GM18870 (cell line): Measurements from ENCODE around the gene TRAF3.

Experiments used
- ATAC-seq: cut with Tn5 transposase; IDR thresholded peaks from one replicate; pipeline ENCODE4 v1.9.1; 2021; ENCODE audit warnings: moderate library complexity; ENCODE audit not compliant: unreplicated experiment

TRAF3 gene

DNA sequence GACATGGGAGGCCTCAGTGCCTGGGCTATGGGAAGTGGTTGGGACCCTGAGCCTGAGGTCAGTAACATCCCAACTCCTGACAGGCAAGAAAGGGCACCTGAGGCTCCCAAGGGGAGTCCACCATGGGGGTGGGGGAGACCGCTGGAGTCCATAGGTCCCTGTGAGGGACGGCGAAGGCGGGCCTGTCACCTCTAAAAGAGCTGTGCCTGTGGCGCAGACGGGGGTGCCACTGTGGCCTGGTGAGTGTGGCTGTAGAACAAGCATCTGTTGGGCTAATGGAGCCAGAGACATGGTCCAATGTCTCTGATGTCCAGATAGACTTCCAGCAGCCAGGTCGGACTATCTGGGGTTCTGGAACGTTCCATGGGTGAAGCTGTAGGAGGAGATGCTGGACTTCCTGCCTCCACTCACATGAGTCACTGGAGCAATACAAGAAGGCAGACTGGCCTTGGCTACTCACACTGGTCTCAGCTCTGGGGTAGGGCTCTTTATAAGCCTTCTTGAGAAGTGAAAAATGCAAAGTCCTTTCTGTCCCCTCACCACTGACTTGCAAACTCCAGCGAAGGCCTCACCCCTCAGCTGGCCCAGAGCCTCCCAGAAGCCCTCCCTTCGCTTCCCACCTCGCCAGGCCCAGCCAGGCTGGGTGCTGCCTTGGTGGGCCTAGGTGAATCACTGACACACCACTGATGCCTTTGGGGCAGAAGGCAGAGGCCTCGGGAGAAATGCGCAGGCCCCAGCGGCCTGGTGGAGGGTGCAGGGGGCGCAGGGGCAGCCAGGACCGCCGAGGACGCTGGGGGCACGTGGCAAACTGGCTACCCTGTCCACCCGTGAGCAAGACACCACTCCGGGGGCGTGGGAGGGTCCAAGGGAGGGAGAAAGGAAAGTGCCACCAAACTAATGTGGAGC, 1.1 kb upstream of the TRAF3 start:
- no peak for ATAC-seq

DNA sequence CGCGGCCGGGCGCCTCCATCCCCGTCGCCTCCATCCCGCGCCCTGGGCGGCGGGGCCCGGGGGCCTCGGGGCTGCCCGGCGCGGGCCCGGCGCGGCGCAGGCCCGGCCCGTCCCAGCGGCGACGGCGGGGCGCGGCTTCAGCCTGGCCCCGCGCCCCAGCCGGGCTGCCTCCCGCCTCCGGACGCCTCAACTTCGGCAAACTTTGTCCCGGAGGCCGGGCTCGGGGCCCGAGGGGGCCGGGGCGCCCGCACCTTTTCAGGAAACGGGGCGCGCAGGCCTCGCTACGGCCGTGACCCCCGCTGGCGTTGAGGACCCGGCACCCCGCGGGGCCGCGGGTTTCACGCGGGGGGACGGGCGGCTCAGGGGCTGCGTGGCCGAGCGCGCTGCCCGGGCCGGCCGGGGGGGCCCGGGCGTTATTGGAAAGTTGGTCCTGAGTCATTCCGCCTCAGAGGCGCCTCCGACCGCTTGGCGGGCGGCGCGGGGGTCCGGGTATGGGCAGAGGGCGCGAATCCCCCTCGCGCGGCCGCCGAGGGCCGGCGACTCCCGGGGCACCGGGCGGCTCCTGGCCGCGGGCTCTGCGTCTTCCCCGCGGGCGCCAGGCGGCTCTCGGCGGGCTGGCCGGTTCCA, 575 bp downstream of the TRAF3 start:
- ATAC-seq = no peak

DNA sequence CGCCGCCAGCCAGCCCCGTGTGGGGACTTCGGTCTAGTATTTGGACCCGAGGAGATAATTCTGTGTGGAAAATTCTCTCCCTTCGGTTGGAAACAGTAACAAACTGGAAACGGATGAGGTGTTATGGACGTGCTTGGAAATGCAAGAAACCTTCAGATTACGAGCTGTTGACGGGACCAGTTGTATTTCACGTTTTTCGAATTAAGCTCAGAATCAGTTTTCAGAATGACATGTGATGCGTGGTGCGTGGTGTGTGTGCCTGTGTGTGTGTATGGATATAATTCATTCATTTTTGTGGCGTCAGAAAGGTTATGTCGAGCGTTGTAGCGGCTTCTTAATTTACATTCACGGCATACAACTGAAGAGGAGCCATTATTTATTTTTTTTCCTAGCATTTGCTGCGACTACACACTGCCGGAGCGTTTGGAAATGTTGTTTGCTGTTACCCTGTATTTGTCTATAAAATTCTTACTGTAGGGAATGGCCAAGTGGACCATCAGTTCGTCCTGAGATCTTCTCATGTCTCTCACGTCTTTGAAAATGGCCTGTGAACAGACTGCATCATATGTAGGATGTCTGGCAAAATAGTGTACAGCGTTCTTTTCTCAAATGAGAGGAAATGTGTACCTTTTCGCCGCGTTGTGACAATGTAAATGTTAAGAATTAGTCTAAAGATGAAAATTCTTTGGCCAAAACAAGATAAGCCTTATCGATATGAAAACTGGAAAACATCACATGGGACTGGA, 1.3 kb downstream of the TRAF3 start:
- no peak for ATAC-seq

DNA sequence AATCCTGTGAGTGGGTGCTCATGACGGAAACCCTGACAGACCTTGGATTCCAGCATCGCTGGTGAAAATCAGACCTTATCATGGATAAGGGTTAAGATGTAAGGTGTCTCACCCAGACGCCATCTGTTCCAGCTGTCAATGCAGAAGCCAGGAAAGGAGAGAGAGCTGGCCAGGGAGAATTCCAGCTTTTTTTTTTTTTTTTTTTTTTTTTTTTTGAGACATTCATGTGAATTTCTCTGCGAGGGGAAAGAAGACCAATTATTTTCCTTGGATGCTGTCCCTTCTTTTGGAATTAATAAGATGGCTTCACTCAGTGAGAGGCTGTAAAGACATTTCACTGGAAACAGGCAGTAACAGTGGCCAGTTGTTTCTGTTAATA, 1.8 kb downstream of the TRAF3 start:
- no peak for ATAC-seq

DNA sequence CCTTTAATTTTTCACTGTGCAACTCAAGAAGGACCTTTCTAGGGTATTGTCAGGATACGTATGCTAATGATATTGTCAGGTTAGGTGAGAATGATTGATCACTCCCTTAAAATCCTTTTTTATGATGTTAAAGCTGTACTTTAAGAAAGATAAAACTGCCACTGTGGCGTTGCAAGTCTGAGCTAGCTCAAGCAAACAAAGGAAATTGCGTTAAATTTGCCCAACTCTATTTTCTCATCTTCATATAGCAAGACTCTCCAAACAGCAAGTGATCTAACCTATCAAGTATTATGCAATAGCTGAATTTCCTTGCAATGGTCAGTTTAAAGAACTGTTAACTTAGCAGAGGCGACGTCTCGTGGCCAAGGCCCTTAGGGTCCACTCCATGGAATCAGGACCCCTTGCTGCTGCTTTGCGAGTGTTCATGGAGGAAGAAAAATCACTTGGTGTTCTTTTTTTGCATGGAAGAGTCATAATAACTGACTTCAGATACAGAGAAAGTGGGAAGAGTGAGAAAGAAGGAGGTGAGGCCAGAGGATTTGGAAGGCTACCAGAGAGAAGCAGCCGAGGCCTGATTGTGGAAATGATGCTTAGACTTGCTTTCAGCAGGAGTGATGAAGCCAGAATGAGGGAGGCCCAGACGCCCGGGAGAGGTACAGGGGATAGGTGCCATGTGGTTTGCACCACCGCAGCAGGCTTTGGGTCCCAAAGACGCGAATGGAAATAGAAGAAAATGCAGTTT, 2.5 kb downstream of the TRAF3 start:
- no peak for ATAC-seq

DNA sequence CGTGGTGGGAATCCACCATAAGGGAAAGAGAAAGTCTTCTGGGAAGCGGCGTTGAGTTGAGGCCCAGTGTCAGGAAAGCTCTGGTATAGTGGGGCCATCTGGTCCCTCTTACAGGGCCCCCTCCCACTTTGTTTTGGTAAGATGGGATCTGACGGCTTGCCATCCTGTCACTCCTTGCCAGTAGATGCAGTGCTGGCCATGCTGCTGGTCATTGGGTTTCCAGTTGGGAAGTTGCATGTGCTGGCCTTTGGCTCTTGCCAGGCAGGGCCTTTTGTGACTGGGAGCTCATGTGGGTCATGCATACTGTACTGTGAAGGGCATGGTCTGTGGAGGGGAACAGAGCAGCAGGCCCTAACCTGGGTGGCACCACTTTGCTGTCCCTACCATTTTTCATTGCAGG, 3.8 kb downstream of the TRAF3 start:
- no peak for ATAC-seq

DNA sequence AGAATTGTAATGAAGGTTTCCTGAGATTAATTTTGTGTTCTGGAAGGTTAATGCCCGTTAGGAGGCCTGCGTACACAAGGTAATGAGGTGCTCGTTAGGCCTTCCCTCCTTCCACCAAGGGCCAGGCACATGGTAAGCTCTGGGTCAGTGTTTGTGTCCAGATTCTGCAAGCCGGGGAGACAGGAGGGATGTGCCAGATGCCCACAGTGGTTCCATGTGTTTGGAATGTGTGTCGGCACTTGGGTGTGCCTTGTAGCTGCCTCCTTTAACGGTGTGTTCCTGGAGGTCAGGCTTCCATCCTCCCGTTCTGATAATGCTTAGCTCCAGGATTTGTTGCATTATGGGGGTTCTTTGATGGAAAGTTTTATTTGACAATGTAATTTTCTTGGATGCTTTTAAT, 5.7 kb downstream of the TRAF3 start:
- no peak for ATAC-seq

DNA sequence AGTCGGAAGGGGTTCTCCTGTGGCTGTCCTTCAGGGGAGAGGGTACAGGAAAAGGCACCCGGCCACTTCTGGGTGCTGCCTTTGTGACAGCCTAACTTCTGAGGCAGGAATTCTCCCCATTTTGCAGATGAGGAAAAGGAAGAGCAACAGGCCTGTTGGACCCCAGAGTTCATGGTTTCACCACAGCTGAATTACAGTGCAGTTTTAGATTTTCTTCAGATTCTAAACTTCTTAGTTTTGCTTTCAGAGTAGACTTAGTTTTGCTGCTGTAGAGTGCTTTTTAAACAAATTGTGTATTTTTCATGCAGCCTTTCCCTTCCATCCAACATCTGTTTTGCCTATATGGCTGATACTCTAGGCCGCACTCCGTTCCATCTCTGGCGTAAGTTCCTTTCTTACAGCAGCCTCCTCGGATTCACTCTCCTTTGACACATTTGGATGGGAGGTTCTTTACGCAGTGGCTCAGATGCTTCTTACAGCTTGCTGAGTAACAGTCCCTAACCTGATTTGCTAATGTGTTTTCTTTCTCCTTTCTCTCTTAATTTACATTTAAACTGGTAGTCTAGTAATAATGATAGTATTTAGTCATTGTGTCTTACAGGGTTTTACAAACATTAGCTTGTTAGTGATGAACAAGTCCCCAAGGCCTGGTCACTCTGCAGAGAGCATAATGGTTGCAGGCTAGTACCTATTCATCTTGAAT, 7.8 kb downstream of the TRAF3 start:
- no peak for ATAC-seq

DNA sequence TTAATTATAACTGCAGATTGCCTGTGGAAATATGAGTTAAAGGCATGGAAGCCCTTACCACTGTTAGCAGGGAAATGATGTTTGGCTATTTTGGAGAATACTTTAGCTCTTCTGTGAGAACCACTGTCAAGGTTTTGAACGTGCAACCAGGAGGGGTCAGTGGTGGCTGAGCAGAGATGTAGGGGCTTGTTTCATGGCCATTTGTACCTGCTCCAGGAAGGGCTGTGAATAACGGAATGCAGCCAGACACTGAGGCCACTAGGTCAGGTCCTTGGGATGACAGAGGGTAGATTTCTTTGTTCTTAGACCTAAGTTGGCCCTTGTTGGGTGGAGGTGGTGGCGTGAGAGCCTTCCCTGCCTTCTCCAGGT, 8.3 kb downstream of the TRAF3 start:
- no peak for ATAC-seq

DNA sequence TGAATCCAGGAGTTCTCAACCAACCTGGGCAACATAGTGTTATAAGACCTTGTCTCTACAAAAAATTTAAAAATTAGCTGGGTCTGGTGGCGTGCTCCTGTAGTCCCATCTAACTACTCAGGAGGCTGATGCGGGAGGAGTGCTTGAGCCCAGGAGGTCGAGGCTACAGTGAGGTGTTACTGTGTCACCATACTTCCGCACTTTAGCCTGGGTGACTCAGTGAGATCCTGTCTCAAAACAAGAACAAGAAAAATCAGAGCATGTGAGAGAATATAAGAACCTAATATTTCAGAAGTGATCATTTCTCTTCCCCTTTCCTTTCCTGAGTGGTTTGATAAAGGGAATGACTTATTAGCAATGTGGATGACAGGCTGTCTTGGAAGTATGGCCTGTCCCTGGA, 9.5 kb downstream of the TRAF3 start:
- ATAC-seq = no peak

DNA sequence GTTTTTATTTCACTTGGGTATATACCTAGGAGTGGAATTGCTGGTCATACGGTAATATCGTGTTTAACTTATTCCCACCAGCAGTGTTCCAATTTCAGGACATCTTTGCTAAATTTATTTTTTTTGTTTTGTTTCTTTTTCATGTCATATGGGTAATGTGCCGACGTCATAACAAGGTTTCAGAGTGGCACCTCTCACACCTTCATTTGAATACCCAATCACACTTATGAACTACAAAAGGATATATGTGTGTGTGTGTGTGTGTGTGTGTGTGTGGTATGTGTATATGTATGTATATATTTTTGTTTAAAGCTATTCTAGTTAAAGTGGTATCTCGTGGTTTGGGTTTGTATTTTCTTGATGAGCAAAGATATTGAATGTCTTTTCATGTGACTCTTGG, 12.1 kb downstream of the TRAF3 start:
- ATAC-seq = no peak

DNA sequence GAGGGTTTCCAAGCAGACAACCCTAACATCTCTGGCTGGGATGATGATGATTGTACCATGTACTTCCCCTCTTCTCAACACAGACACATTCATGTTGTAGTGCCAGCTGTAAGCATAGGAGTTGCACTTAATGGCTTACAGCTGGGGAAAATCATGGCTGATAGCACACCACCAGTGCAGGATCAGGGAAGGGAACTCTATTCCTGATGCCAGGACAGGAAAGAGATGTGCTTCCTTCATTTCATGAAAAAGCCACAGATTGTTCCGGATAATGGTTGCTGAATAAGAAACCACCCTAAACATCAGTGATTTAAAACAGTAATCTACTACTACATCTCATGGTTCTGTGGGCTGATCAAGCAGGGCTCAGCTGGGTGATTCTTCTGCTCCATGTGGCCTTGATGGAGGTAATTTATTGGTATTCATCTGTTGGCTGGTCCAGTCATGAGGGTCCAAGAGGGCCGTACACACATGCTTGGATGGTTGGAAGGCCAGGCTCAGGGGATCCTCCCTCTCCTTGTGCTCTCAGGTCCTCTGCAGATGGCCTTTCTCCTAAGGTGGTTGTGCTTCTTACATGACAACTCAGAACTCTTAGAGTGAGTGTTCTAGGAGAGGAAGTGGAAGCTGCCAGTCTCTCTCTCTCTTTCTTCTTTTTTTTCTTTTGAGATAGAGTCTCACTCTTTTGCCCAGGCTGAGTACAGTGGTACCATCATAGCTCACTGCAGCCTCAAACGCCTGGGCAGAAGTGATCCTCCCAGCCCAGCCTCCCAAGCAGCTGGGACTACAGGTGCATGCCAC, 16.5 kb downstream of the TRAF3 start:
- no peak for ATAC-seq

DNA sequence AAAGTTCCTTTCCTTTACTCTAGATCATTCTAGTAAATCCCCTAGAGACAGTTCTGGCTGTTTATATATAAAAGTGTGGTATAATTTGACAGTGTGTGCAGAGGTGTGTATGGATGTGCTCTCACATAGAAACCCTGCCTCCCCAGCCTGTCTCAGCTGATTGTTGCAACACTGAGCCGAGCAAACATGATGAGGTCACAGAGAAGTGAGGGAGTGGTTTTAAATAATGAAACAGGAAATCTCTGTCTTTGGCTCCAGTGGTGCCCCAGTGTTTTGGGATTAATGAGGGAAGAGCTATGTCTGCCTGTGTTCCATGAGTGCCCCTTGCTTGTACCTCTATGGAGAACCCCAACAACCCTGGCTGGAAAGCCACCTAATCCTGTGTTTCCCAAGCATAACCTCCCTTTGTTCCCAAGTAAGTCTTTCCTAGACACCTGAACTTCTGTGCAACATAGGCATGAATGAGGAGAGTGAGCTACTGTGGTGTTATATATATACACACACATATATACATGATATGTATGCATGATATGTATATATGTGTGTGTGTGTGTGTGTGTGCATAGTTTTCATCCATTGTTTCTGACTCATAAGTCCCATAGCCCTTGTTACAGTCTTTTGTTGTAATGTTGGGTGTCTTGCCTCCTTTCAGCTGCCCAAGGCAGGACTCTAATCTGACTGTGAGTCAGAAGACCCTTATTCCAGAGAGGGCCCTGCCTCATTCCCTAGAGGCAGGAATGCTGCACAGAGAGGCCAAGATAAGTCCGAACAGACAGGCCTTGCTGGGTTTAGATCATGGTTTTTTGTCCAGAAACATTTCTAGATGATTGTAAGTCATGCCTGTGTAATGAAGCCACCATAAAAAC, 18.0 kb downstream of the TRAF3 start:
- ATAC-seq = no peak

DNA sequence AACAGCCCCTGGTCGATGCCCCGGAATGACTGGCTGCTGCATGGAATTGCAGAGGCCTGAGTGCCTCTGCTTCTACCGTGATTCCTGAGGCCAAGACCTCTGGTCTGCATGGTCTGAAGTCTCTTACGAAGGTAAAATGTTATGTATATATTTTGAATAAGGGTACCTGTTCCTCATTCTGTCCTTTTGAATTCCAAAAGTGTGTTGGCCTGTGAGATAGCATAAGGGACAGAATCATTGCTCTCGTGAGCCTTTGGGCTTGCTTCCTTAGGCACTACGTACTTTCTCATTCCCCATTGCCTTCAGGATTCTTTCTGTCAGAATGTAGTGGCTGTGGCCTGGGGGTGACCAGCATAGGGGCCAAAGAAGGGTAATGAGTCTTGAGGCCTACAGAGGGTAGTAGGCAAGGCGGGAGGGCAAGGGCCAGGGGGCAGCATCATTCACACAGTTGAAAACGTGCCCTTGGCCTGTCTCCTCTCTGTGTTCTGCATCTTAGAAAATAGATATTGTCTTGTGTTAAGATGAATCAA, 19.5 kb downstream of the TRAF3 start:
- no peak for ATAC-seq

DNA sequence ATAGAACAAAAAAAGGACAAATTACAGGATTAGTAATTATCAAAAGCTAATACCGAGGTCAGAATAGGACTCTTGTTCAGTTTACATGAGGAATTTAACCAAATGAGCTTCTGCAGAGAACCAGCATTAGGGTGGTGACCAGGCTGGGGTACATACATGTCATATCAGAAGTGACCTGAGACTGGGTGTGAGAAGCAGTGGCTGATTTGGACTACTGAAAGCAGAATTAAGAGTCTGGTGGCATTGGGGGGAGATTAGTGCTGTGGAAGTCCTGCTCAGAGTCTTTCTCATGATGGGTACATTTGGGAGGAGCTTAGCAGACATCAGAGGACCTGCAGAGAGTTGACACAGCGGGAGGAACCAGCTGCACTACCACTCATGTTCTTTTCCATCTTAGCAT, 21.7 kb downstream of the TRAF3 start:
- ATAC-seq = no peak

DNA sequence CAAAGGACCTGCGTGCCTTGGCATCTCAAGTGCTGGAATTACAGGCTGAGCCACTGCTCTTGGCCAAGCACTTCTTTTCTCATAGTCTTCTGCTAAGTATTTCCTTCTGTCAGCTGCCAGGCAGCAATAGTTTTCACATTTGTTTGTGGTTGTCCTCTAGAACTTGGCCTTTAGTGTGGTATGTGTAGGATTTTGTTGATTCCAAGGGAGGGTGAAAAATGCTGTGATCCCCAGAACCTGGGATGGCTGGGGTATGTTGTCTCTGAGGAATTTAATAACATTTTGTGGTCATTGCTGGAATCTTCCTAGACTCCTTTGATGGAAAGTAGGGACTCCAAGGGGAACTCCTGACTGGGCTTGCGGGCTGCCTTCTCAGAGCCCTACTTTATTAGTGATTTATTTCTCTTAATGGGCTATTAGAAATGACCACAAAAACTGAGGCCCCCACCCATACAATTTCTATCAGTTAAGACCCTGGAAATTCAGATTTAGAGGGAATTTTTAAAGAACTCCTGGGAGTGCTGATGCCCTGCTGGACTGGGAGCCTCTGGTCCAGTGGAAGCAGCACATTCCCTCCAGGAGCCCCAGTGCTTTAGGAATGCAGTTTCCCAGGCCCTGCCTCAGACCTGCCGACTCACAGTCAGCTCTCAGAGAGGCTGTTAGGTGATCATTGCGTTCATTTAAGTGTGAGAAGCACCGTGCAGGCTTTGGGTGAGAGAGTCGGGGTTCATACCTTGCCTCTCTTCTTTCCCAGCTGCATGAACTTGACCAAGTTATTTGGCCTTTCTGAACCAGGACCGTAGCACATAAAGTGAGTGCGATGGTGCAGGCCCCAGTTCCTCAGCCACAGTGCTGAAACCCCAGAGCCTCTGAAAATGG, 22.7 kb downstream of the TRAF3 start:
- no peak for ATAC-seq

DNA sequence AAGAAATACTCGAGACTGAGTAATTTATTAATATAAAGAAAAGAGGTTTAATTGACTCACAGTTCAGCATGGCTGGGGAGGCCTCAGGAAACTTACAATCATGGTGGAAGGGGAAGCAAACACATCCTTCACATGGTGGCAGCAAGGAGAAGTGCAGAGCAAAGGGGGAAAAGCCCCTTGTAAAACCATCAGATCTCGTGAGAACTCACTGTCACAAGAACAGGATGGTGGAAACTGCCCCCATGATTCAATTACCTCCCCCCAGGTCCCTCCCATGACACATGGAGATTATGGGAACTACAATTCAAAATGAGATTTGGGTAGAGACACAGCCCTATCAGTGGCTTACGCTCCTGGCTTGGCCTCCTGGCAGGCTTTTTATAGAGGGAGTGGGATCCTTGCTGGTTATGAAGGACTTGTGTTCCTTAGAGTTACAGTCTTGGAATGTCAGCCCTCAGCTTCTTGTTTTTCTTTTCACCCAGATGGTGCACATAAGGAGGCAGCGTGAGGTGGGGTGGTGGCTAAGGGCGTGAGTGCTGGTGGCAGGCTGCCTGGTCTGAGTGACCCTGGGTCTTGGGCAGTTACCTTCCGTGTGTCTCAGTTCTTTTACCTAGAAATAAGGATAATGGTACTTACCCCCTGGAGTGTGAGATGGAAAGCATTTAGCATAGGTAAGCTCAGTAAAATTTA, 25.7 kb downstream of the TRAF3 start:
- ATAC-seq = no peak
